BLaER1 (cell line): ENCODE data around the gene COL20A1.
A peak's percentile ranks its signal among the peaks of the same experiment; 100 is the strongest.

ENCODE experiments used
- H3K27ac ChIP-seq: shearing (Covaris generic); formaldehyde crosslinking; 2 replicates; pipeline ENCODE4 v1.8.1; 2022
- H3K27me3 ChIP-seq: shearing (Covaris generic); formaldehyde crosslinking; 2 replicates; pipeline ENCODE4 v1.8.1; 2022
- H3K36me3 ChIP-seq: shearing (Covaris generic); formaldehyde crosslinking; 2 replicates; pipeline ENCODE4 v1.8.1; 2022
- H3K4me1 ChIP-seq: shearing (Covaris generic); formaldehyde crosslinking; 2 replicates; pipeline ENCODE4 v1.8.1; 2022
- H3K4me2 ChIP-seq: shearing (Covaris generic); formaldehyde crosslinking; 2 replicates; pipeline ENCODE4 v1.8.1; 2022
- H3K4me3 ChIP-seq: shearing (Covaris generic); formaldehyde crosslinking; 2 replicates; pipeline ENCODE4 v1.8.1; 2022
- H3K9ac ChIP-seq: shearing (Covaris generic); formaldehyde crosslinking; 2 replicates; pipeline ENCODE4 v1.8.1; 2022
- H3K9me3 ChIP-seq: shearing (Covaris generic); formaldehyde crosslinking; 2 replicates; pipeline ENCODE4 v1.8.1; 2022
- H4K20me1 ChIP-seq: shearing (Covaris generic); formaldehyde crosslinking; 2 replicates; pipeline ENCODE4 v1.8.1; 2022
- Cebpa-rat ChIP-seq: shearing (Covaris generic); IDR thresholded peaks from 2 replicates; pipeline ENCODE4 v1.8.1; 2022

COL20A1 gene

DNA sequence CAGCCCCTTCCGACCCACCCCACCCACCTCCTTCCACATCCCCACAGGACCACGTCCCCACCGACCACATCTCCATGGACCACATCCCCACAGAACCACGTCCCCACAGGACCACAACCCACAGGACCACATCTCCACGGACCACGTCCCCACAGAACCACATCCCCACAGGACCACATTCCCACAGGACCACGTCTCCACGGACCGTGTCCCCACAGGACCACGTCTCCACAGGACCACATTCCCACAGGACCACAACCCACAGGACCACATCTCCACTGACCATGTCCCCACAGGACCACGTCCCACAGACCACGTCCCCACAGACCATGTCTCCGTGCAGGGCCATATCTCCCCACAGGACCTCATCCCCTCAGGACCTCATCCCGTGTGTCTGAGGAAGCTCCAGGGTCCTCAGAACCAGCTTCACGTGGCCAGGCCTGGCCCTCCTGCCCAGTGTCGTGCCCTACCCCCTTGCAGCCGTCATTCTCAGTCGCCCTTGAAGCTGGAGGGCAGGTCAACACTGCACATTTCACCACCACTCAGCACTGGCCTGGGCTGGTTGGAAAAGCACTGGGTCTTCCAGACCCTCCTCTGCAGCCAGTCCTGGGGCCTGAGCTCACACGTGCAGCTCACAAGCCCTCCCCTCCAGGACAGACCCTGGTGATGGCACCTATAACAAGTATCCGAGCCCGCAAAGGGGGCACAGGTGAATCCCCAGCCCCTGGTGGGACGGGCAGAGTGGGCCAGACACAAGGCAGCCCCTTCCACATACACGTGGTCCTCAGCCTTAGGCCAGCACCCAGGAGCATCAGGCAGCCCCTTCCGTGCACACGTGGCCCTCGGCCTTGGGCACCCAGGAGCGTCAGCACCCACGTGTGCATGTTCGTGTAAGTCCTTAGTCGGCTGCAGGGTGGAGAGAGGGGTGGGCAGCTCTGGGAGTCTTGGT is 64.2 kb downstream of the COL20A1 start:
- H3K9ac ChIP-seq: no peak overlapping the region
- H3K4me1 ChIP-seq: peaks cover 18% of the 10 kb centered on the region
- no peak overlapping the region for H3K27ac ChIP-seq
- peaks cover 29% of the 10 kb centered on the region; the same call in 1 of the 2 replicates for H4K20me1 ChIP-seq
- no peak overlapping the region for H3K4me3 ChIP-seq
- H3K4me2 ChIP-seq: no peak overlapping the region
- H3K9me3 ChIP-seq: no peaks in the 10 kb centered on the region
- no peak for TF ChIP-seq Cebpa-rat
- H3K27me3 ChIP-seq: peaks cover 53% of the 10 kb centered on the region
- no peaks in the 10 kb centered on the region for H3K36me3 ChIP-seq

DNA sequence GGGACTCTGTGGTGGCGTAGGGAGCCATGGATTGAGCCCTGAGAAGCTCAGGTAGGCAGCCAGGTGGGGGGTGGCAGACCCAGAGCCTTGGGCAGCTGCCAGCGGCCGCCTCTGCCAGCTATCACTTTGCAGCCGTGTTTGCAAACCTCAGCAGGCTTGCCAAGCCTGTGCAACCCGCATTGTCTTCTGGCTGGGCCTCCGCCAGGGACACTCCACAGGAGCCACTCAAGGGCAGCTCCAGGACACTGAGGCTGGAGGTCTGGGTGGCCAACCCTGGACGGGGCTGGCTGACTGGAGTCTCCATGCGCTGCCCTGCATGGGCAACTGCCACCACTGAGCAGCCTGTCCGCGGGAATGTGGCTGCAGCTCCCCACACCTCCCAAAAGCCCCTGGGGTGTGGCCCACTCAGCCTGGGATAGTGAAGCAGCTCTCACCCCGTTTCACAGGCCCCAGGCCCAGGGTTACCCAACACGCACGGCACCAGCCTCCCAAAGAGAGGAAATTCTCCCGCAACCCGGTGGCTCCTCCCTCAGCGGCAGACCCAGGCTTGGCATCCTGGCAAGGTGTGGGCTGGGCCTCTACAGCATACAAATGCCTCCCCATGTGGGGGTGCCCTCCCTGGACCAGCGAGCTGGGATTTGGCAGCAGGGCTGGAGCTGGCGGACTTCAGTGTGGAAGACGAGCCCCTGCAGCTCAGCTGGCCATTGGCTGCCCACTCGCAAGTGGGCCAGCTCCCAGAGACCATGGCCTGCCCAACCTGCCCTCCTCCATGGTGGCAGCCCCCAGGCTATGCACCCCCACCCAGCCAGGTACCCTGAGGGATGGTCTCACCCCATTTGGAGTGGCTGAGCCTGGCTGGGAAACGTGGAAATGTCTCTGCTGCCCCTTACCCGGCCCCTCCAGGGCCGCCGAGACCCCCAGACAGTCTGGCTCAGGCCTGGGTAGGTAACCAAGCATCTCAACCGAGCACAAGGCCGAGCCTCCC is 65.2 kb downstream of the COL20A1 start:
- H3K36me3 ChIP-seq: no peaks in the 10 kb centered on the region
- no peak overlapping the region for H3K4me2 ChIP-seq
- no peaks in the 10 kb centered on the region for H3K9me3 ChIP-seq
- H3K4me1 ChIP-seq: peaks cover 8% of the 10 kb centered on the region
- no peak for TF ChIP-seq Cebpa-rat
- no peak overlapping the region for H3K9ac ChIP-seq
- peaks cover 26% of the 10 kb centered on the region; the same call in 1 of the 2 replicates for H4K20me1 ChIP-seq
- H3K4me3 ChIP-seq: no peak overlapping the region
- peaks cover 63% of the 10 kb centered on the region for H3K27me3 ChIP-seq
- no peak overlapping the region for H3K27ac ChIP-seq

- peaks cover 74% of the 10 kb centered on the region for H3K27me3 ChIP-seq
These were observed 66.4 kb downstream of the COL20A1 start for GRCh38 chr20:63359164-63359934.

DNA sequence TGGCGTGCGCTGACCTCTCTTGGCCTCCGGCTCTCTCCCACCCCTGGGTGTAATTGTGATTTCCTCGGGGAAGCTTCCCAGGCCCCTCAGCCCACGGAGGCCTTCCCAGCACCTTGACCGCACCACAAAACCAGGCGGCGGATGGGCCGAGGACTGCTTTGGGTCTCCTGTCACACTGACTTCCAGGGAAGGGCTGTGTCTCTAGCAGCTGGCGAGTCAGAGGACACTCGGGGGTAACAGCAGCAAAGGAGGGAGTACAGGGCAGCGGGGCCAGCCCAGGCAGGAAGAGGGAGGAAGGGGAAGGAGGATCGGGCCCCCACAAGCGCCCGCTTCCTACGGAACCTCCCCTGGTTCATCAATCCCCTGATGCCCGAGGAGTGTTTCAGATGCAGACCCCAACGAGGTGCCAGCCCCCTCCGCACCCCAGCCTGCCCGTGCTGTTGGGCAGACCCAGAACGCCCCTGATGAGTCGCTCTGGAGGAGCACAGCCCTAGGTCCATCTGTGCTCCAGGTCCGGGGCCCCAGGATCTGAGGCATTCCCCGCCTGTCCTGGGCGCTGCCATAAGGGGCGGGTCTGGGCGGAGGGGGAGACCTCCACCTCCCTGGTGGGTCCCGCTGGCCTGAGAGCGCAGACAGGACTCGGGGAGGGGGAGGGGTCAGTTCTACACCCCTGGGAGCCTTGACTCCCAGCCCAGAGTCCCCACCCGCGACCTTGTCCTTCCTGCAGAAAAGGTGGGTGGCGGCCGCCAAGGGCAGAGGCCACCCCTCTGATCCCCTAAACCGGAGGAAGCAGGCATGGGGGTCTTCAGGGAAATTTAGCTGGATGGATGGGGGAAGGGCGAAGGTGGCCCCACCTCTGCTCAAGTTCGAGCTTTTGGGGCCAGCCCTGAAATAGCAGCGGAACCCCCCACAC is 67.2 kb downstream of the COL20A1 start:
- Histone ChIP-seq H3K27me3 (peaks cover 75% of the 10 kb centered on the region), H3K27ac (no peak overlapping the region), H3K4me2 (no peak overlapping the region), H3K9ac (no peak overlapping the region), H3K4me1 (peaks cover 13% of the 10 kb centered on the region), H3K4me3 (no peak overlapping the region), H4K20me1 (peaks cover 26% of the 10 kb centered on the region; the same call in 1 of the 2 replicates), H3K9me3 (no peaks in the 10 kb centered on the region), H3K36me3 (no peaks in the 10 kb centered on the region)
- no peak for TF ChIP-seq Cebpa-rat

More at GRCh38 chr20:63359164-63359934, 66.4 kb downstream of the COL20A1 start:
- no peaks in the 10 kb centered on the region for H3K9me3 ChIP-seq
- peaks cover 7% of the 10 kb centered on the region for H3K4me1 ChIP-seq
- H3K36me3 ChIP-seq: no peaks in the 10 kb centered on the region
- no peak overlapping the region for H3K9ac ChIP-seq
- no peak overlapping the region for H3K4me2 ChIP-seq
- H4K20me1 ChIP-seq: peaks cover 26% of the 10 kb centered on the region; the same call in 1 of the 2 replicates
- TF ChIP-seq Cebpa-rat: no peak
- H3K4me3 ChIP-seq: no peak overlapping the region
- H3K27ac ChIP-seq: no peak overlapping the region

DNA sequence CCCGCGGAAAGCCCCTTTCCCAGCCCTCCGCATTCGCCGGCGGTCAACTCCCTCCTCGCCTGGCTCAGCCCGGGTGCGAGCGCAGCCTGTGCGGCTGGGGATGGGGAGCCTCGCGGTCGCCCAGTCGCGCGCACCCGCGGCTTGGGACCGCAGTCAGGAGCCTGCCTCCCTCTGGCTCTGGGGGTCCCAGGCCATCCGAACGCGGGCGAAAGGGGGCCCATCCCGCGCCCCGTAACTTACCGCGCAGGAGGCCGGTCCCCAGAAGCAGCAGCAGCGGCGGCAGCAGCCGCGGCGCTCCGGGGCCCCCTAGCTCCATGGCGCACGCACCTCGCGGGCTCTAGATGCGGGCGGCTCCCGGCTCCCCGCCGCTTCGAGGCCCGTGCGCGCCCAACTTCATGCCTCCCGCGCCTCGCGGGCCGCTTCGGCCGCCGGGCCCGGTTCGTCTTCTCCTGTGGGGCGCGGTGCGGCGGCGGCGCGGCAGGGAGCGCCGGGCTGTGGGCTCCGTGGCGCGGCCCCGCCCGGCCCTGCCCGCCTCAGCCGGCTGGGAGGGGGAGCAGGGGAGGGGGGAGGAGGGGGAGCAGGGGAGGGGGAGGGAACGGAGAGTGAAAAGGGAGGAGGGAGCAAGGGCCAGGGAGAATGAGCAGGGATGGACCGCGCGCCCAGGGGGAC is 68.0 kb downstream of the COL20A1 start, which contains the start of gene CHRNA4:
Gene CHRNA4 (minus strand): TSS at position 500 of the 669 bp plus-strand sequence. CDS start 184 bp downstream, at position 316.
- Histone ChIP-seq H3K4me1 (peaks cover 16% of the 10 kb centered on the region), H3K4me3 (no peak within 1 kb of the TSS), H3K4me2 (peak within 1 kb of the TSS; percentile 49), H4K20me1 (peaks cover 26% of the 10 kb centered on the region; the same call in 1 of the 2 replicates), H3K27me3 (peaks cover 71% of the 10 kb centered on the region), H3K9me3 (no peaks in the 10 kb centered on the region), H3K9ac (no peak within 1 kb of the TSS), H3K36me3 (no peaks in the 10 kb centered on the region), H3K27ac (no peak within 1 kb of the TSS)
- TF ChIP-seq Cebpa-rat: no peak

DNA sequence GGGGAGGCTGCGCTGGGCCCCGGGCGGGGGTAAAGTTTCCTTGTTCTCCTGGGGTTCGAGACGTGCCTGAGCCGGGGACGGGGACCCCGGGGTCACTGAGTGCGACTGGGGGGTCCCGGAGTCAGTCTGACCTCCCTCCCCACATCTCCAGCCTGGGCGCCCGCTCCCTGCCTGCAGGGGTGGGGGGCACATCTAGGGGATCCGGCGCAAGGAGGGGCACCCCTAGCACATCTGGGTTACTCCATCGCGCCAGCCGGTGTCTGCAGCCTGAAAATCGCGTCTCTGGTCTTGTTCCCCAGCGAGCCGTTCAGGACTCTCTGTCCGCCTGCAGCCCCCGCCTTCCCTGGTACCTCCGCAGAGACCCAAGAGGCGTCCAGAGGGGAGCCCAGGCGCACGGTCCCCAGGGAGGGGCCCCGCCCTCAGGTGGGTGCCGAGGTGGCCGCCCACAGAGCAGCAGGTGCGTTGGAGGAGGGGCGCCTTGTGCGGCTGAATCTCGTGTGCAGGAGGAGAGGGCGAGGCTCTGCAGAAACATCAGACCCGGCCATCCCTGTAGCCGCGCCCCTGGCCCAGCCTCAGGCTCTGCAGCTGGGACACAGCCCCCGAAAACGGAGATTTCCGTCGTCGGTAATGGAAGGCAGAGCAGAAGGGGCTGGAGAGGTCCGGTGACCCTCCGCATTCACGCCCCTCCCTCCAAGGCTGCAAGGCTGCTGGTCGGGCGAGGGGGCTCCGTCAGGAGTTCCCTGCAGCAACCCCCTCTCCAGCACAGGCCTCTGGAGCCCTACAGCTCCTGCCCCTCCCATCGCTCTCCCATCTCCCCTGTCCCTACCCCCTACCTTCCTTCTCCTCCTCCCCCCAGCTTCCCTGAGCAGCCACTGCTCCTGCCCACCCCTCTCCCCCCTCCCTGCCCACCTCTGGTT is 68.8 kb downstream of the COL20A1 start:
- H3K4me2 ChIP-seq: peak overlapping the region; percentile 49
- no peak overlapping the region for H3K27ac ChIP-seq
- TF ChIP-seq Cebpa-rat: no peak
- H4K20me1 ChIP-seq: peaks cover 26% of the 10 kb centered on the region; the same call in 1 of the 2 replicates
- peaks cover 71% of the 10 kb centered on the region for H3K27me3 ChIP-seq
- peaks cover 22% of the 10 kb centered on the region for H3K4me1 ChIP-seq
- no peaks in the 10 kb centered on the region for H3K36me3 ChIP-seq
- H3K4me3 ChIP-seq: no peak overlapping the region
- H3K9me3 ChIP-seq: no peaks in the 10 kb centered on the region
- H3K9ac ChIP-seq: no peak overlapping the region

DNA sequence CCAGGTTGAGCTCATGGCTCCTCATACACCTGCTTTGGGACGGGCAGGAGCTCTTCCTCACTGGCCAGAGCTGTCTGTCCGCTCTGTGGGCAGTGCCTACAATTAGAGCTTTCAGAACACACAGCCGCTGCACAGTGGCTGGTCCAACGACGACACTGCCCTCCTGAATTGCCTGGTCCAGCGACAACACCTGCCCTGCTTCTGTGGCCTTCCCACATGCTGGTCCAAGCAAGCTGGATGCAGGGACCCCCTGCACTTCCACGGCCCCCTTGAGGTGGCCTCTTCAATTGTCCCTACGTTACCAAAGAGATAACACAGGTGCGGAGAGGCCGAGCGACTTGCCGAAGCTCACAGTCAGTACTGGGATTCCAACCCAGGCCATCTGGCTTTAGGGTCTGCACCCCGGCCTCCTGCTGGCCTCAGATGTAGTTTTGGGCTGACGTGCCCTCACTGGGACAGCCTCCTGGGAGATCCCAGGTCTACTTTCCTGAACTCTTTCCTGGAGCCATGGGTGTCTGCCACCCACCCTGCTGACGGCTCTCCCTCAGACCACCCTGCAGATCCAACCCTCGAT is 69.5 kb downstream of the COL20A1 start:
- no peak for TF ChIP-seq Cebpa-rat
- Histone ChIP-seq H3K4me2 (no peak overlapping the region), H3K4me3 (no peak overlapping the region), H3K27me3 (peaks cover 68% of the 10 kb centered on the region), H4K20me1 (peaks cover 26% of the 10 kb centered on the region; the same call in 1 of the 2 replicates), H3K4me1 (peaks cover 29% of the 10 kb centered on the region), H3K36me3 (no peaks in the 10 kb centered on the region), H3K9me3 (no peaks in the 10 kb centered on the region), H3K27ac (no peak overlapping the region), H3K9ac (no peak overlapping the region)
